Liver (tissue), 9 donors: Measurements from ENCODE around the gene CTXND1. TPM values are rescaled to one million over a fixed set of nuclear protein-coding genes. Genes with fewer than 3 reads are reported as not detected.

Source experiments
- DNase-seq: peaks from one replicate; pipeline ENCODE4 v3.0.0-alpha.2; 2017; ENCODE audit warnings: low spot score
- H3K27ac ChIP-seq, 2 donors: one replicate each; pipeline ENCODE4 v1.7.0; 2013; ENCODE audit warnings: inconsistent platforms in 2 of 2, low read length in 2 of 2, control low read depth in 1 of 2, low read depth in 1 of 2, mild to moderate bottlenecking in 1 of 2
- H3K27me3 ChIP-seq, 4 donors: one replicate each; pipeline versions ENCODE4 v1.6.1 to v1.7.0; 2013; ENCODE audit warnings: low read length in 3 of 4, inconsistent platforms in 1 of 4, mild to moderate bottlenecking in 1 of 4, moderate library complexity in 1 of 4; ENCODE audit not compliant: control insufficient read depth in 4 of 4, insufficient read depth in 4 of 4
- H3K36me3 ChIP-seq, 4 donors: one replicate each; pipeline versions ENCODE4 v1.6.1 to v1.7.0; 2013; ENCODE audit warnings: low read length in 3 of 4, mild to moderate bottlenecking in 3 of 4, low read depth in 1 of 4, moderate library complexity in 1 of 4; ENCODE audit not compliant: control insufficient read depth in 4 of 4, insufficient read depth in 3 of 4
- H3K4me1 ChIP-seq, 4 donors: one replicate each; pipeline versions ENCODE4 v1.6.1 to v1.7.0; 2013; ENCODE audit warnings: low read length in 3 of 4, mild to moderate bottlenecking in 3 of 4, moderate library complexity in 1 of 4; ENCODE audit not compliant: control insufficient read depth in 4 of 4, insufficient read depth in 4 of 4
- H3K4me3 ChIP-seq, 3 donors: one replicate each; pipeline versions ENCODE4 v1.6.1 to v1.7.0; 2013; ENCODE audit warnings: low read length in 3 of 3, control low read depth in 1 of 3, low read depth in 1 of 3, mild to moderate bottlenecking in 1 of 3
- H3K9ac ChIP-seq, 2 donors: one replicate each; pipeline ENCODE4 v1.7.0; 2013; ENCODE audit warnings: low read length in 2 of 2, mild to moderate bottlenecking in 2 of 2, moderate library complexity in 2 of 2, control low read depth in 1 of 2, low read depth in 1 of 2
- H3K9me3 ChIP-seq, 4 donors: one replicate each; pipeline versions ENCODE4 v1.6.1 to v1.7.0; 2013; ENCODE audit warnings: low read length in 3 of 4; ENCODE audit not compliant: control insufficient read depth in 4 of 4
- EGR1 ChIP-seq, 2 donors: IDR thresholded peaks; 2 replicates each; pipeline ENCODE4 v1.6.1; 2016 to 2018; ENCODE audit warnings: antibody characterized with exemption in 2 of 2, low read depth in 2 of 2
- FOXA1 ChIP-seq: IDR thresholded peaks from 2 replicates; pipeline ENCODE4 v1.6.1; 2016; ENCODE audit warnings: antibody characterized with exemption
- HNF4G ChIP-seq: IDR thresholded peaks from 2 replicates; pipeline ENCODE4 v1.6.1; 2016; ENCODE audit warnings: antibody characterized with exemption
- JUND ChIP-seq, 2 donors: IDR thresholded peaks; 2 replicates each; pipeline ENCODE4 v1.6.1; 2016; ENCODE audit warnings: antibody characterized with exemption in 2 of 2
- MAX ChIP-seq: IDR thresholded peaks from 2 replicates; pipeline ENCODE4 v1.6.1; 2016; ENCODE audit warnings: antibody characterized with exemption
- REST ChIP-seq: IDR thresholded peaks from 2 replicates; pipeline ENCODE4 v1.6.1; 2016; ENCODE audit warnings: antibody characterized with exemption, mild to moderate bottlenecking
- RXRA ChIP-seq, 2 donors: IDR thresholded peaks; 2 replicates each; pipeline ENCODE4 v1.6.1; 2017 to 2018; ENCODE audit warnings: antibody characterized with exemption in 2 of 2, mild to moderate bottlenecking in 1 of 2
- SP1 ChIP-seq: IDR thresholded peaks from 2 replicates; pipeline ENCODE4 v1.6.1; 2018; ENCODE audit warnings: antibody characterized with exemption, mild to moderate bottlenecking
- TAF1 ChIP-seq: conservative IDR thresholded peaks from 2 replicates; pipeline ENCODE4 v1.6.1; 2016; ENCODE audit warnings: antibody characterized with exemption, mild to moderate bottlenecking
- ZBTB33 ChIP-seq: IDR thresholded peaks from 2 replicates; pipeline ENCODE4 v1.6.1; 2016; ENCODE audit warnings: antibody characterized with exemption
- whole genome bisulfite sequencing: extraction: QIAGEN DNeasy Blood & Tissue Kit; methylation state at CpG from one replicate; pipeline ENCODE4 v1.1.7; 2013; 5-methylcytosine and 5-hydroxymethylcytosine counted together
- polyA plus RNA-seq, 2 donors: library from polyadenylated mRNA; stranded (reverse) in 1 of 2; unstranded in 1 of 2; fragments of 200-250 nt in 1 of 2; fragments of >200 nt in 1 of 2; fragmentation: Nextera tagmentation in 1 of 2; extraction: Ambion mirVana in 1 of 2; gene quantifications; one replicate each; pipeline versions ENCODE4 v1.2.1 to v1.2.3, GENCODE V29; 2013 to 2015
- total RNA-seq, 2 donors: library from RNA; depleted of rRNA; stranded (reverse); fragments of >200 nt; gene quantifications; one replicate each; pipeline ENCODE4 v1.2.3, GENCODE V29; 2014
- TF ChIP-seq, protein P1 (sequence below): IDR thresholded peaks from 2 replicates; pipeline ENCODE4 v1.6.1; 2016; ENCODE audit warnings: antibody characterized with exemption
- donor health status: healthy.
- donor health status: healthy.
- donor health status: healthy.
- donor health status: healthy.
- donor health status: healthy.

The CTXND1 gene
- total and polyA plus RNA-seq, 4 donors, result 2.9 to 4.1 (median 3.1) TPM

DNA sequence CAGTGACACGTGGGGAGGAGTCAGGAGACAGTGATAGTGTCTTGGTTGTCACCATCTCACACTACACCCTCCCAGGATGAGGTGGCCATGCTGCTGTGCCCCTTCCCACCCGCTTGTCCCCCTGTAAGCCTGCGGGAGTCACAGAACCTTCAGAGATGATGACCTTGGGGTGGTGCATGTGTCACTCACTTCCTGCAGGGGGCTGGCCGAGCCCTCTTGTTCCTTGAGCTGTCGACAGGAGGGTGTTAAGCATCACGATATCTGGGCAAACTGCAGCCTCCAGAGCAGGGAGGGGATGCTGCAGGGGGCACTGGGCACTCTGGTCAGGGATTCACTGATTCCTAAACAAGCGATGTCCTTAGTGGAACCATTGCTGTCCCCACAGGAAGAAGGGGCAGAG, 71.5 kb downstream of the CTXND1 start:
- H3K9ac ChIP-seq, result no peak overlapping the region
- H3K4me1 ChIP-seq, result peaks cover 8 to 19% (median 13%) of the 10 kb centered on the region in 4 donors
- H3K27ac ChIP-seq, result no peak overlapping the region
- no peaks in the 10 kb centered on the region for H3K27me3 ChIP-seq
- TF ChIP-seq JUND (IDR thresholded peaks at IDR 0.05), result no peak
- no peak for TF ChIP-seq MAX
- no peak for TF ChIP-seq SP1
- TF ChIP-seq, protein P1, sequence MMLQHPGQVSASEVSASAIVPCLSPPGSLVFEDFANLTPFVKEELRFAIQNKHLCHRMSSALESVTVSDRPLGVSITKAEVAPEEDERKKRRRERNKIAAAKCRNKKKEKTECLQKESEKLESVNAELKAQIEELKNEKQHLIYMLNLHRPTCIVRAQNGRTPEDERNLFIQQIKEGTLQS, result no peak
- TF ChIP-seq REST, result no peak
- TF ChIP-seq EGR1 (IDR thresholded peaks at IDR 0.05; ENCODE audit: low read depth in 2 of 2), result no peak
- no peak for TF ChIP-seq RXRA (IDR thresholded peaks at IDR 0.05)
- no peak for TF ChIP-seq HNF4G
- TF ChIP-seq FOXA1, result no peak
- no peak for DNase-seq
- WGBS, result 93% methylated on average over 7 of the region's 7 CpGs
- no peaks in the 10 kb centered on the region for H3K9me3 ChIP-seq
- no peak overlapping the region for H3K4me3 ChIP-seq
- H3K36me3 ChIP-seq, result peaks cover 9 to 70% (median 61%) of the 10 kb centered on the region in 4 donors

DNA sequence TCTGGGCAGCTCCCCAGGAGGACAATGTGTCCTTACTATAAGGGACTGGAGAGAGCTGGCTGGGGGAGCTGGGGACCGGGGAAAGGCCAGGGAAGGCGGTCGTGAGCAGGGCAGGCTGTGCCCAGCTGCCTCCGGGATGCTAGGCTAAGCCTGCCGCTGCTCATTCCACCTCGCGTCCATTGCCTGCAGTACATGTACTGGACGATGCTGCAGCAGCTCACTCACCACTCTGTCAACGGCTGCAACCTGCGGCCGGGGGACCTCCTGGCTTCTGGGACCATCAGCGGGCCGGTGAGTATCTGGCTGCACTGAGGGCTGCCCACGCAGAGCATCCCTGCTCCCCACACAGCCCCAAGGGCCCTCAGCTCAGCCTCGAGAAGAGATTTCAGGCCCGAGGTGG, 72.1 kb downstream of the CTXND1 start:
- peaks cover 14 to 66% (median 61%) of the 10 kb centered on the region in 4 donors for H3K36me3 ChIP-seq

More for the DNA sequence above, 72.1 kb downstream of the CTXND1 start:
- peaks cover 11 to 24% (median 17%) of the 10 kb centered on the region in 4 donors for H3K4me1 ChIP-seq
- no peak overlapping the region for H3K4me3 ChIP-seq
- no peaks in the 10 kb centered on the region for H3K27me3 ChIP-seq
- H3K27ac ChIP-seq, result no peak overlapping the region
- no peaks in the 10 kb centered on the region for H3K9me3 ChIP-seq
- no peak for TF ChIP-seq MAX
- no peak for TF ChIP-seq TAF1
- no peak for TF ChIP-seq ZBTB33
- no peak overlapping the region for H3K9ac ChIP-seq
- WGBS, result 97% methylated on average over 16 of the region's 16 CpGs
- DNase-seq, result no peak
